Measurements from ENCODE around the gene CCNB2. TPM values are rescaled to one million over a fixed set of nuclear protein-coding genes. Genes with fewer than 3 reads are reported as not detected.

CCNB2 gene
- 11.4 and 26.9 TPM in 2 replicates for total RNA-seq

GRCh38 chr15:59104912-59105732 is at the start of gene CCNB2:
Gene CCNB2 (plus strand): TSS chr15:59105146. CDS start chr15:59105269, 123 bp downstream.

Small RNA genes within 50 kb of the gene (small RNA-seq; reads per million reads assigned to genes)
- gene MIR2116 = 4.9 reads per million, percentile 91 among the genes with 10 or more reads in this experiment

Other genes with a start within 250 kb of the CCNB2 start
- gene SLTM, start 171.5 kb upstream of the CCNB2 start, total RNA-seq = 55.1 and 55.7 TPM in 2 replicates
- gene RNF111, start 117.5 kb upstream of the CCNB2 start, total RNA-seq = 20.4 and 25.5 TPM in 2 replicates
- gene LDHAL6B, start 101.7 kb downstream of the CCNB2 start, total RNA-seq = not detected in 2 replicates

Data from placental epithelial cell (primary cell).